HUES6 (cell line): Measurements from ENCODE around the gene GATAD2B.

Experiments
- H3K27ac ChIP-seq: 2 replicates; pipeline ENCODE4 v1.7.0; 2013; ENCODE audit warnings: low read depth, mild to moderate bottlenecking, low read length, inconsistent platforms
- H3K27me3 ChIP-seq: 2 replicates; pipeline ENCODE4 v1.6.1; 2013; ENCODE audit warnings: low read length; ENCODE audit not compliant: control insufficient read depth, insufficient read depth
- H3K36me3 ChIP-seq: 2 replicates; pipeline ENCODE4 v1.6.1; 2013; ENCODE audit warnings: low read length; ENCODE audit not compliant: control insufficient read depth, insufficient read depth
- H3K4me1 ChIP-seq: 2 replicates; pipeline ENCODE4 v1.6.1; 2013; ENCODE audit warnings: low read length; ENCODE audit not compliant: control insufficient read depth, insufficient read depth
- H3K4me3 ChIP-seq: 2 replicates; pipeline ENCODE4 v1.5.1; 2013; ENCODE audit warnings: low read depth, low read length
- H3K9ac ChIP-seq: one replicate; pipeline ENCODE4 v1.6.1; 2013; ENCODE audit warnings: mild to moderate bottlenecking, low read length
- H3K9me3 ChIP-seq: 2 replicates; pipeline ENCODE4 v1.6.1; 2013; ENCODE audit warnings: low read depth, low read length; ENCODE audit not compliant: control insufficient read depth, insufficient read depth

The GATAD2B gene

GRCh38 chr1:153763365-153764225 lies 159.2 kb downstream of the GATAD2B start:
- peaks cover 93% of the 10 kb centered on the region for H3K36me3 ChIP-seq
- H3K4me3 ChIP-seq: no peak overlapping the region
- H3K27ac ChIP-seq: no peak overlapping the region
- H3K9ac ChIP-seq: no peak overlapping the region
- no peaks in the 10 kb centered on the region for H3K4me1 ChIP-seq
- no peaks in the 10 kb centered on the region for H3K27me3 ChIP-seq
- H3K9me3 ChIP-seq: no peaks in the 10 kb centered on the region

- H3K9ac ChIP-seq: no peak overlapping the region
- H3K4me3 ChIP-seq: no peak overlapping the region
- H3K27ac ChIP-seq: no peak overlapping the region
- peaks cover 93% of the 10 kb centered on the region for H3K36me3 ChIP-seq
- H3K27me3 ChIP-seq: no peaks in the 10 kb centered on the region
- no peaks in the 10 kb centered on the region; the same call in 1 of the 2 replicates for H3K4me1 ChIP-seq
- H3K9me3 ChIP-seq: no peaks in the 10 kb centered on the region
Observed at GRCh38 chr1:153760440-153760839, 162.3 kb downstream of the GATAD2B start.
